AG04450 (cell line): Measurements from ENCODE around the gene TBL1XR1. TPM values are rescaled to one million over a fixed set of nuclear protein-coding genes. Genes with fewer than 3 reads are reported as not detected.
A peak's percentile ranks its signal among the peaks of the same experiment; 100 is the strongest.
"Not testable (repeated sequence)": the region's sequence is repeated elsewhere in the genome, so short reads cannot be mapped to it uniquely, and the experiment has no call there.

Experiments
- CTCF ChIA-PET: fragments of 300-600, 350-600 bp; formaldehyde crosslinking; extraction: SDS; loops from one replicate; lab custom pipeline; 2022; ENCODE audit warnings: antibody characterized with exemption, inconsistent platforms; lab: Charles Lee
- POLR2A ChIA-PET: fragments of 350-600 bp; formaldehyde crosslinking; extraction: SDS; loops from one replicate; lab custom pipeline; 2021; ENCODE audit warnings: antibody characterized with exemption, inconsistent platforms; lab: Yijun Ruan, JAX
- DNase-seq: peaks from one replicate; pipeline ENCODE4 v3.0.0-alpha.2; 2011; ENCODE audit warnings: low read depth, low spot score
- H3K27ac ChIP-seq: one replicate; pipeline ENCODE4 v1.5.1; 2012; ENCODE audit warnings: low read depth, low read length, control low read depth
- H3K27me3 ChIP-seq: one replicate; pipeline ENCODE4 v1.6.0; 2012; ENCODE audit warnings: low read length; ENCODE audit not compliant: control insufficient read depth, insufficient read depth
- H3K4me3 ChIP-seq: 2 replicates; pipeline ENCODE4 v1.5.1; 2011; ENCODE audit warnings: mild to moderate bottlenecking, low read depth, low read length, control low read depth
- H3K9me3 ChIP-seq: 2 replicates; pipeline ENCODE4 v1.5.1; 2012; ENCODE audit warnings: low read length; ENCODE audit not compliant: control insufficient read depth, insufficient read depth
- CTCF ChIP-seq: IDR thresholded peaks from 2 replicates; pipeline ENCODE4 v1.5.1; 2011; ENCODE audit warnings: low read depth, low read length, control low read depth, inconsistent platforms
- polyA plus RNA-seq: library from polyadenylated mRNA; depleted of rRNA; stranded (reverse); fragments of >200 nt; gene quantifications from 2 replicates; pipeline ENCODE4 v1.2.3, GENCODE V29; 2011

TBL1XR1 gene
- polyA plus RNA-seq, 1 experiment: 207 TPM

- H3K9me3 ChIP-seq: no peaks in the 10 kb centered on the region; the same call in 1 of the 2 replicates
- TF ChIP-seq CTCF: no peak
- H3K27ac ChIP-seq: no peak overlapping the region
- POLR2A ChIA-PET: no interaction called here
- no peak for DNase-seq
- no peaks in the 10 kb centered on the region for H3K27me3 ChIP-seq
- CTCF ChIA-PET: interaction anchor here (0.9 to 1.4 kb wide), 3 partner anchors 103 to 1191 kb away, joined by 3 to 6 read pairs (median 4); no protein-coding TSS in a partner anchor
- H3K4me3 ChIP-seq: peak overlapping the region; percentile 92
These were observed 3.5 kb downstream of the TBL1XR1 start for GRCh38 chr3:177193688-177194268.

GRCh38 chr3:177193275-177193674, 4.0 kb downstream of the TBL1XR1 start:
- H3K4me3 ChIP-seq, POLR2A ChIA-PET, H3K9me3 ChIP-seq, DNase-seq, H3K27me3 ChIP-seq, H3K27ac ChIP-seq: not testable (repeated sequence)
- CTCF ChIA-PET: interaction anchor here (1.4 kb wide), 1 partner anchor 1192 kb away, joined by 4 read pairs; no protein-coding TSS in a partner anchor

GRCh38 chr3:177190756-177191681, 6.3 kb downstream of the TBL1XR1 start:
- no peak for TF ChIP-seq CTCF
- DNase-seq: no peak
- no peaks in the 10 kb centered on the region; the same call in 1 of the 2 replicates for H3K9me3 ChIP-seq
- POLR2A ChIA-PET: no interaction called here
- CTCF ChIA-PET: no interaction called here
- no peak overlapping the region for H3K4me3 ChIP-seq
- H3K27ac ChIP-seq: peak overlapping the region; percentile 21
- no peaks in the 10 kb centered on the region for H3K27me3 ChIP-seq

- H3K27ac ChIP-seq, H3K4me3 ChIP-seq, DNase-seq, H3K27me3 ChIP-seq, H3K9me3 ChIP-seq, POLR2A ChIA-PET, CTCF ChIA-PET: not testable (repeated sequence)
These were observed 7.1 kb downstream of the TBL1XR1 start for GRCh38 chr3:177190184-177190583.

GRCh38 chr3:177188325-177188724, 9.0 kb downstream of the TBL1XR1 start:
- H3K9me3 ChIP-seq, CTCF ChIA-PET, H3K27me3 ChIP-seq, POLR2A ChIA-PET, H3K27ac ChIP-seq, H3K4me3 ChIP-seq, DNase-seq: not testable (repeated sequence)

- POLR2A ChIA-PET: no interaction called here
These were observed 11.0 kb downstream of the TBL1XR1 start for GRCh38 chr3:177186306-177186705.

More at GRCh38 chr3:177186306-177186705, 11.0 kb downstream of the TBL1XR1 start:
- Histone ChIP-seq H3K27me3 (no peaks in the 10 kb centered on the region), H3K4me3 (no peak overlapping the region), H3K9me3 (no peaks in the 10 kb centered on the region), H3K27ac (no peak overlapping the region)
- no peak for TF ChIP-seq CTCF
- DNase-seq: no peak
- CTCF ChIA-PET: no interaction called here
